SK-N-SH (cell line): Measurements from ENCODE around the gene XPO1. TPM values are rescaled to one million over a fixed set of nuclear protein-coding genes. Genes with fewer than 3 reads are reported as not detected.
"Not testable (repeated sequence)": the region's sequence is repeated elsewhere in the genome, so short reads cannot be mapped to it uniquely, and the experiment has no call there.

Experiments used
- CTCF ChIA-PET: fragments of 300-600, 350-600 bp; formaldehyde crosslinking; extraction: SDS; loops from one replicate; lab custom pipeline; 2021; lab: Yijun Ruan, JAX
- POLR2A ChIA-PET: fragments of 350-600 bp; sonication (Branson Sonifier 250); formaldehyde crosslinking; extraction: SDS; loops from one replicate; lab custom pipeline; 2020; ENCODE audit warnings: antibody characterized with exemption, inconsistent platforms; lab: Yijun Ruan, JAX
- DNase-seq: peaks from one replicate; pipeline ENCODE4 v3.0.0; 2012
- H2AFZ ChIP-seq: fragments of 200-600 bp; sonication (generic); 2 replicates; pipeline ENCODE4 v1.8.1; 2016; ENCODE audit warnings: antibody characterized with exemption, mild to moderate bottlenecking, low read depth
- H3F3A ChIP-seq: fragments of 200-600 bp; sonication (generic); replicated peaks from 2 replicates; pipeline ENCODE3; 2016; ENCODE audit warnings: antibody characterized with exemption, mild to moderate bottlenecking; ENCODE audit not compliant: insufficient read depth
- H3K27ac ChIP-seq, 2 experiments: fragments of 200-500 bp in 1 of 2; fragments of 200-600 bp in 1 of 2; sonication (Bioruptor generic) in 1 of 2; sonication (generic), shearing (Covaris generic) in 1 of 2; 2 replicates each; pipeline versions ENCODE4 v1.5.1 to v1.6.1; 2014 to 2016; ENCODE audit warnings: low read depth in 2 of 2, inconsistent platforms in 1 of 2, low read length in 1 of 2, mild to moderate bottlenecking in 1 of 2, mixed read lengths in 1 of 2
- H3K27me3 ChIP-seq: fragments of 200-600 bp; sonication (generic), shearing (Covaris generic); 2 replicates; pipeline ENCODE4 v1.6.1; 2016; ENCODE audit warnings: mixed run types; ENCODE audit not compliant: insufficient read depth
- H3K36me3 ChIP-seq, 2 experiments: fragments of 200-500 bp in 1 of 2; fragments of 200-600 bp in 1 of 2; sonication (Bioruptor generic) in 1 of 2; sonication (generic) in 1 of 2; replicated peaks in 1 of 2; 2 replicates each; pipeline versions ENCODE3 to v1.5.1; 2014 to 2016; ENCODE audit warnings: low read length in 1 of 2, mild to moderate bottlenecking in 1 of 2; ENCODE audit not compliant: insufficient read depth in 2 of 2, control insufficient read depth in 1 of 2
- H3K4me1 ChIP-seq, 2 experiments: fragments of 200-500 bp in 1 of 2; fragments of 200-600 bp in 1 of 2; sonication (Bioruptor generic) in 1 of 2; sonication (generic), shearing (Covaris generic) in 1 of 2; 2 replicates each; pipeline versions ENCODE4 v1.5.1 to v1.6.1; 2014 to 2016; ENCODE audit warnings: low read depth in 1 of 2, low read length in 1 of 2, mixed run types in 1 of 2; ENCODE audit not compliant: insufficient read depth in 2 of 2, control insufficient read depth in 1 of 2
- H3K4me2 ChIP-seq: fragments of 200-600 bp; sonication (generic), shearing (Covaris generic); 2 replicates; pipeline ENCODE4 v1.6.1; 2017; ENCODE audit warnings: mixed run types
- H3K4me3 ChIP-seq, 2 experiments: fragments of 200-500 bp in 1 of 2; fragments of 200-600 bp in 1 of 2; sonication (Bioruptor generic) in 1 of 2; sonication (generic), shearing (Covaris generic) in 1 of 2; 2 replicates each; pipeline versions ENCODE4 v1.5.1 to v1.8.1; 2014 to 2016; ENCODE audit warnings: low read depth in 2 of 2, inconsistent platforms in 1 of 2, low read length in 1 of 2, mild to moderate bottlenecking in 1 of 2, mixed read lengths in 1 of 2, moderate library complexity in 1 of 2
- H3K79me2 ChIP-seq: fragments of 200-600 bp; sonication (generic); 2 replicates; pipeline ENCODE4 v1.8.1; 2017; ENCODE audit warnings: mild to moderate bottlenecking; ENCODE audit not compliant: insufficient read depth
- H3K9ac ChIP-seq: fragments of 200-600 bp; sonication (generic); 2 replicates; pipeline ENCODE4 v1.6.1; 2017; ENCODE audit warnings: mixed run types
- H3K9me2 ChIP-seq: fragments of 200-600 bp; sonication (generic); 2 replicates; pipeline ENCODE4 v1.6.1; 2017; ENCODE audit warnings: mixed run types
- H3K9me3 ChIP-seq: fragments of 200-600 bp; sonication (generic); 2 replicates; pipeline ENCODE4 v1.6.1; 2017; ENCODE audit warnings: mixed run types, mild to moderate bottlenecking, moderate library complexity
- H4K20me1 ChIP-seq: fragments of 200-600 bp; sonication (generic); 2 replicates; pipeline ENCODE4 v1.6.1; 2017; ENCODE audit warnings: mild to moderate bottlenecking, mixed run types; ENCODE audit not compliant: insufficient read depth
- CHD2 ChIP-seq: fragments of 150-350 bp; IDR thresholded peaks from 2 replicates; pipeline ENCODE4 v1.6.1; 2018; ENCODE audit warnings: low read length; ENCODE audit not compliant: partially characterized antibody
- CTCF ChIP-seq: fragments of 200-600 bp; sonication (generic); IDR thresholded peaks from 2 replicates; pipeline ENCODE4 v1.6.1; 2017; ENCODE audit warnings: antibody characterized with exemption, mild to moderate bottlenecking, moderate library complexity
- ELF1 ChIP-seq: IDR thresholded peaks from 2 replicates; pipeline ENCODE4 v1.4.0; 2012
- EP300 ChIP-seq, 2 experiments: IDR thresholded peaks; 2 replicates each; pipeline versions ENCODE4 v1.4.0 to v1.6.1; 2012; ENCODE audit warnings: borderline replicate concordance in 1 of 2, low read depth in 1 of 2, low read length in 1 of 2
- FOXM1 ChIP-seq: IDR thresholded peaks from 2 replicates; pipeline ENCODE4 v1.4.0; 2012; ENCODE audit warnings: low read depth, mild to moderate bottlenecking
- IRF3 ChIP-seq: fragments of 150-350 bp; IDR thresholded peaks from 2 replicates; pipeline ENCODE4 v1.6.1; 2016; ENCODE audit warnings: mild to moderate bottlenecking, low read depth, low read length
- MEF2A ChIP-seq: IDR thresholded peaks from 2 replicates; pipeline ENCODE4 v1.4.0; 2012; ENCODE audit warnings: low read depth, borderline replicate concordance
- MXI1 ChIP-seq: IDR thresholded peaks from 2 replicates; pipeline ENCODE4 v1.6.1; 2012; ENCODE audit warnings: mild to moderate bottlenecking, low read depth, low read length, improper control_type of control experiment
- NFIC ChIP-seq: IDR thresholded peaks from 2 replicates; pipeline ENCODE4 v1.4.0; 2012; ENCODE audit warnings: borderline replicate concordance
- POLR2AphosphoS5 ChIP-seq: IDR thresholded peaks from 2 replicates; pipeline ENCODE4 v1.6.1; 2012; ENCODE audit warnings: low read depth, low read length
- RCOR1 ChIP-seq: fragments of 150-350 bp; IDR thresholded peaks from 2 replicates; pipeline ENCODE4 v1.6.1; 2017; ENCODE audit warnings: antibody characterized with exemption, low read length
- RFX5 ChIP-seq: IDR thresholded peaks from 2 replicates; pipeline ENCODE4 v1.6.1; 2012; ENCODE audit warnings: mild to moderate bottlenecking, improper control_type of control experiment, low read length
- SIN3A ChIP-seq: IDR thresholded peaks from 2 replicates; pipeline ENCODE4 v1.6.1; 2012; ENCODE audit warnings: low read depth, mild to moderate bottlenecking, low read length, moderate library complexity, borderline replicate concordance
- TAF1 ChIP-seq: IDR thresholded peaks from 2 replicates; pipeline ENCODE4 v1.6.1; 2012; ENCODE audit warnings: low read depth, mild to moderate bottlenecking, low read length, moderate library complexity, borderline replicate concordance
- TCF12 ChIP-seq: IDR thresholded peaks from 2 replicates; pipeline ENCODE4 v1.4.0; 2012
- WGBS: methylation state at CpG from one replicate; pipeline ENCODE4 v1.1.6; 2017; ENCODE audit warnings: low lambda C conversion rate; 5-methylcytosine and 5-hydroxymethylcytosine counted together
- polyA plus RNA-seq, 3 experiments: library from polyadenylated mRNA; depleted of rRNA; stranded (reverse); fragments of >200 nt; gene quantifications; 2 replicates each; pipeline ENCODE4 v1.2.3, GENCODE V29; 2012

Gene XPO1
- polyA plus RNA-seq, 1 of the 3 experiments (the other 2 are of a cell fraction) = 61.0 TPM

GRCh38 chr2:61586928-61587327 lies 48.8 kb upstream of the XPO1 start:
- H2AFZ ChIP-seq, DNase-seq, H4K20me1 ChIP-seq, H3K9me2 ChIP-seq, H3K9me3 ChIP-seq, H3F3A ChIP-seq, POLR2A ChIA-PET, H3K4me1 ChIP-seq, H3K79me2 ChIP-seq, CTCF ChIA-PET, H3K9ac ChIP-seq, H3K27me3 ChIP-seq, H3K27ac ChIP-seq, H3K36me3 ChIP-seq, H3K4me3 ChIP-seq, H3K4me2 ChIP-seq: not testable (repeated sequence)
- 81% methylated on average over 5 of the region's 5 CpGs for WGBS

GRCh38 chr2:61585383-61585782 lies 47.2 kb upstream of the XPO1 start:
- Histone ChIP-seq H3K79me2 (no peaks in the 10 kb centered on the region), H3K9ac (no peak overlapping the region), H4K20me1 (no peaks in the 10 kb centered on the region), H3K9me2 (no peaks in the 10 kb centered on the region), H3F3A (no peaks in the 10 kb centered on the region), H3K4me3 (no peak overlapping the region), H3K27me3 (no peaks in the 10 kb centered on the region), H3K4me2 (no peak overlapping the region), H2AFZ (no peak overlapping the region), H3K27ac (no peak overlapping the region), H3K9me3 (no peaks in the 10 kb centered on the region), H3K36me3 (no peaks in the 10 kb centered on the region), H3K4me1 (no peaks in the 10 kb centered on the region)
- POLR2A ChIA-PET = no interaction called here
- WGBS = 67% methylated on average over 3 of the region's 3 CpGs
- DNase-seq = no peak
- TF ChIP-seq MXI1 (no peak), SIN3A (no peak), FOXM1 (no peak), RFX5 (no peak), CHD2 (no peak), POLR2AphosphoS5 (no peak), MEF2A (no peak), RCOR1 (no peak), IRF3 (no peak), EP300 (IDR thresholded peaks at IDR 0.05; ENCODE audit: borderline replicate concordance in 1 of 2, low read depth in 1 of 2, low read length in 1 of 2) (no peak), ELF1 (no peak), TCF12 (no peak), CTCF (no peak), TAF1 (no peak), NFIC (no peak)
- CTCF ChIA-PET = no interaction called here

GRCh38 chr2:61584368-61584767 lies 46.2 kb upstream of the XPO1 start:
- H3K9me3 ChIP-seq, H3K79me2 ChIP-seq, H3K27ac ChIP-seq, CTCF ChIA-PET, H3K4me2 ChIP-seq, H3F3A ChIP-seq, H3K36me3 ChIP-seq, H3K4me3 ChIP-seq, H3K9ac ChIP-seq, H4K20me1 ChIP-seq, H3K27me3 ChIP-seq, H2AFZ ChIP-seq, DNase-seq, H3K4me1 ChIP-seq, H3K9me2 ChIP-seq: not testable (repeated sequence)
- POLR2A ChIA-PET = interaction anchor here (0.6 kb wide), 1 partner anchor 40 kb away, joined by 3 read pairs; no protein-coding TSS in a partner anchor
- 92% methylated on average over 9 of the region's 9 CpGs for WGBS
